Measurements from ENCODE around the gene C14orf180. TPM values are rescaled to one million over a fixed set of nuclear protein-coding genes. Genes with fewer than 3 reads are reported as not detected.
"Not testable (repeated sequence)": the region's sequence is repeated elsewhere in the genome, so short reads cannot be mapped to it uniquely, and the experiment has no call there.

The C14orf180 gene
- total RNA-seq, 2 donors from 2014 or later: not detected

DNA sequence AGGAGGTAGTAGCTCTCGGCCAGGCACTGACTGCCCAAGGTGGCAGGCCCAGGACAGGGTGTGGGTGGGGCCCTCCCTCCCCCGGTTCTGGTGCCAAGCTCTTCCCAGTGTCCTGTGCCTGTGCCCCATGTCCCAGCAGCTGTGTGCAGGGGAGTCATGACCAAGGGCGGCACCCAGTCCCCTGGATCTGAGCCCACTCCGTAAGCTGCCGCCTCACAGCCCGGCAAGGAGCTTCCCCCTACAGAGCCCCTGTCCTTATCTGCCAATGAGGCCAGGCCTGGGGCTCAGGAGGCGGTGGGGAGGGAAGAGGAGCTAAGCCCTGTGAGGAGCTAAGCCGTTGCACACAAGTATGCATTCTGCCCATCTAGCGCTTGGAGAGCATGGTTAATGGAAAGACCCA, 5.6 kb upstream of the C14orf180 start:
- ATAC-seq (no peak), DNase-seq (no peak)
- Mint-ChIP-seq H3K27ac (no peak overlapping the region), H3K36me3 (ENCODE audit: low read depth) (no peaks in the 10 kb centered on the region), H3K27me3 (peaks cover 25% of the 10 kb centered on the region), H3K4me1 (no peaks in the 10 kb centered on the region), H3K4me3 (no peak overlapping the region)
- H3K9me3 ChIP-seq (ENCODE audit: control insufficient read depth, low read length, poor library complexity, severe bottlenecking): no peaks in the 10 kb centered on the region

- Mint-ChIP-seq H3K4me3 (no peak overlapping the region), H3K27ac (no peak overlapping the region), H3K27me3 (peaks cover 19% of the 10 kb centered on the region), H3K4me1 (no peaks in the 10 kb centered on the region), H3K36me3 (ENCODE audit: low read depth) (no peaks in the 10 kb centered on the region)
- DNase-seq (no peak), ATAC-seq (no peak)
- no peaks in the 10 kb centered on the region for H3K9me3 ChIP-seq (ENCODE audit: control insufficient read depth, low read length, poor library complexity, severe bottlenecking)
Observed at GRCh38 chr14:104574536-104574935, 5.0 kb upstream of the C14orf180 start.

DNA sequence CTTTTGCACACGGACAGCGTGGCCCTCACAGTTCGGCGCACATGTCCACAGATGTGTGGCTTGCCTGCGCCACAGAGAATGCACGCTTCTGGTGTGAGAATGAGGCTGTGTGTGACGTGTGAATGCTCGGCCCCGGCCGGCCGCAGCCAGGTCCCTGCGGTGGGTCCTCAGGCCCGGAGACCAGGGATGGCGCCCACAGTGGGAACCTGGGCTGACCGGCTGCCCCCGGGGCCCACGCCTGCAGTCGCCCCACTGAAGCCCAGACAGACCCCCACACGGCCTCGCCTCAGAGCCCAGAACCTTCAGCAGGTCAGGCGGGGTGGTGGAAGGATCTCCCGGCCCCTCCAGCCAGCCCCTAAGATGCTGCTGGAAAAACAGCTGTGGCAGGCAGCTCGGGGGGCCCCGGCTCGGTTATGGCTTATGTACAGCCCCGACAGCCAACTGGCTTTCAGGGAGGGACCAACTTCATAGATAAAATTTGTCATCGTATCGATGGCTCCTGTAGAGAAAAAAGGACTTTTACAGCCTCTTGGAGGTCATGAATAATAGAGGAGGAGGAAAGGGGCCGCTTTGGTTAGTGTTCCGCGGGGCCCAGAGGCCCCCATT, 4.5 kb upstream of the C14orf180 start:
- no peak overlapping the region for H3K27ac Mint-ChIP-seq
- H3K27me3 Mint-ChIP-seq: peaks cover 13% of the 10 kb centered on the region
- no peaks in the 10 kb centered on the region for H3K4me1 Mint-ChIP-seq
- no peak for DNase-seq
- H3K9me3 ChIP-seq (ENCODE audit: control insufficient read depth, low read length, poor library complexity, severe bottlenecking): no peaks in the 10 kb centered on the region
- ATAC-seq: no peak
- no peaks in the 10 kb centered on the region for H3K36me3 Mint-ChIP-seq (ENCODE audit: low read depth)
- no peak overlapping the region for H3K4me3 Mint-ChIP-seq

GRCh38 chr14:104576232-104576969, 3.2 kb upstream of the C14orf180 start:
- no peak for DNase-seq

GRCh38 chr14:104576970-104577332, 2.6 kb upstream of the C14orf180 start:
- ATAC-seq (no peak), DNase-seq (no peak)
- H3K9me3 ChIP-seq (ENCODE audit: control insufficient read depth, low read length, poor library complexity, severe bottlenecking): no peaks in the 10 kb centered on the region
- Mint-ChIP-seq H3K4me3 (no peak overlapping the region), H3K4me1 (no peaks in the 10 kb centered on the region), H3K27me3 (peaks cover 20% of the 10 kb centered on the region), H3K27ac (no peak overlapping the region), H3K36me3 (ENCODE audit: low read depth) (no peaks in the 10 kb centered on the region)

More at GRCh38 chr14:104576232-104576969, 3.2 kb upstream of the C14orf180 start:
- Mint-ChIP-seq H3K27ac (no peak overlapping the region), H3K4me1 (no peaks in the 10 kb centered on the region), H3K4me3 (no peak overlapping the region), H3K27me3 (peaks cover 16% of the 10 kb centered on the region), H3K36me3 (ENCODE audit: low read depth) (no peaks in the 10 kb centered on the region)
- H3K9me3 ChIP-seq (ENCODE audit: control insufficient read depth, low read length, poor library complexity, severe bottlenecking): no peaks in the 10 kb centered on the region
- ATAC-seq: no peak

DNA sequence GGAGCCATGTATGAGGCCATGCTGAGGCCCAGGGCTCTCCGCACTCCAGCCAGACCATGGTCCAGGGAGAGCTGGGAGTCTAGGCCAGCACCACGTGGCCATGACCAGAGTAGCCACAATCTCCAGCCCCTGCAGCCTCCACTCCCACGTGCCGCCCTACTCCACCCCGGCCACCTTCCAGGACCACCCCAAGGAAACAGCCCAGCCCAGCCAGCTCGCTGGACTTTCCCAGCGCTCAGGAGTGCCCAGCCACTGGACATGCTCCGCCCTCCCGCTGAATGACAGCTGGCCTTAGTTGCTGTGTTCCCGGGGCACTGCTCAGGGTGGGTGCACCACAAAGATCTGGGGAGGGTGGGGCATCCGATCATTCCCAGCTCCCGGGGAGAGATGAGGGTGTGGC, 2.1 kb upstream of the C14orf180 start:
- no peaks in the 10 kb centered on the region for H3K36me3 Mint-ChIP-seq (ENCODE audit: low read depth)
- no peak for ATAC-seq
- no peak for DNase-seq
- peaks cover 20% of the 10 kb centered on the region for H3K27me3 Mint-ChIP-seq
- no peak overlapping the region for H3K4me3 Mint-ChIP-seq
- no peaks in the 10 kb centered on the region for H3K9me3 ChIP-seq (ENCODE audit: control insufficient read depth, low read length, poor library complexity, severe bottlenecking)
- no peaks in the 10 kb centered on the region for H3K4me1 Mint-ChIP-seq
- H3K27ac Mint-ChIP-seq: no peak overlapping the region

DNA sequence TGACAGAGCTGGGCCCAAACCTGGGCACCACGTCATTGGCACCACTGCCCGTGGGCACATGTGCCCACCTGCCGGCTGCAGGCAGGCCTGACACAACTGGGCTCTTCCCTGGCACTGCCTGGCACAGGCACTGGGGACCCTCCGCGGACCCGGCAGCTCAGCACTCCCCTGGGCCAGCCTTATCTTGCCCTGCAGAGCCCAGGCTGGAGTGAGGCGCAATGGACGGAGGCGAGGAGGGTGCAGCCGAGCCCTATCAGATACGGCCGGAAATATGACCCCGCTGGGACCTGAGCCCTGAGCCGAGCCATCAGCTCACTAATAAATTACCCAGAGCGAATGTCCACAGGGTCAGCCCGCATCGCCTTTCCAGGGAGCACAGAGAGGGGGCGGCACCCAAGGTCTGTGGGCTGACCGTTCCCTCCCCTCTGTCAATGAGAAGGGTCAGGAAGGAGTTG, 1.7 kb upstream of the C14orf180 start:
- DNase-seq: no peak
- Mint-ChIP-seq H3K4me1 (no peaks in the 10 kb centered on the region), H3K27ac (no peak overlapping the region), H3K36me3 (ENCODE audit: low read depth) (no peaks in the 10 kb centered on the region), H3K4me3 (no peak overlapping the region), H3K27me3 (peaks cover 20% of the 10 kb centered on the region)
- no peaks in the 10 kb centered on the region for H3K9me3 ChIP-seq (ENCODE audit: control insufficient read depth, low read length, poor library complexity, severe bottlenecking)
- no peak for ATAC-seq

DNA sequence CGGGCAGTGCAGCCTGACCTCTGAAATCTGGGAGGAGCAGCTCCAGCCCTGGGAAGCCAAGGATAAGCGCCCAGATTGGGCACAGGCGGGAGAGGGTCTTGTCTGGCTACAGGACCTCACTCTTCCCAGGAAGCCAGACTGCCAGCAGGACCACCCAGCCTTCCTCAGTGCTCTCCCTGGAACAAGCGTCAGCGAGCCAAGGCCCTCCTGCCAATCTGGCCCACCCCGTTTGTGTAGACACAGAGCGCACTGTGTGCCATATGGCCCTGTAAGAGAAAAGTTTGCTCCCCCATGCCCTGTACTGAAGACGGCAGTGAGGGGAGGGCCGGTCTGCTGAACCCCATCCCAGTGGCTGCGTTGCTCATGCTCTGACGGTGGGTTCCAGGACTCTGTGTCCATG, 1.2 kb upstream of the C14orf180 start:
- Mint-ChIP-seq H3K27me3 (peaks cover 21% of the 10 kb centered on the region), H3K4me3 (no peak overlapping the region), H3K27ac (no peak overlapping the region), H3K36me3 (ENCODE audit: low read depth) (no peaks in the 10 kb centered on the region), H3K4me1 (no peaks in the 10 kb centered on the region)
- ATAC-seq (no peak), DNase-seq (no peak)
- H3K9me3 ChIP-seq (ENCODE audit: control insufficient read depth, low read length, poor library complexity, severe bottlenecking): no peaks in the 10 kb centered on the region

DNA sequence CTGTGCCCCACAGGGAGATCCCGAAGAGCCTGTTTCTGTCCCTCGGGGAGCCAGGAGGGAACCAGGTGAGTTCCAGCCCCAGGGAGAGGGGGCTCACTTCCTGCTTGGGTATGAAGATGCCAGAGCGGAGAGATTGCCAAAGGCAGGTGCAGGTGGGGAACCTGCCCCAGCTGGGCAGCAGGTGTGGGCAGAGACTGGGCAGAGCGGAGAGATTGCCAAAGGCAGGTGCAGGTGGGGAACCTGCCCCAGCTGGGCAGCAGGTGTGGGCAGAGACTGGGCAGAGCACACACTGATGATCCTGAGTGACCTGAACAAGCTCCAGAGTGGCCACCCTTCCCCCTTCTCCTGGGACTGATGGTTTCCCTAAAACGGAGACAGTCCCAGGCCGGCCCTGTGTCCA, 375 bp downstream of the C14orf180 start:
- not testable (repeated sequence) for H3K27ac Mint-ChIP-seq; H3K4me3 Mint-ChIP-seq; ATAC-seq; DNase-seq; H3K36me3 Mint-ChIP-seq (ENCODE audit: low read depth); H3K9me3 ChIP-seq (ENCODE audit: control insufficient read depth, low read length, poor library complexity, severe bottlenecking); H3K4me1 Mint-ChIP-seq
- peaks cover 28% of the 10 kb centered on the region for H3K27me3 Mint-ChIP-seq

DNA sequence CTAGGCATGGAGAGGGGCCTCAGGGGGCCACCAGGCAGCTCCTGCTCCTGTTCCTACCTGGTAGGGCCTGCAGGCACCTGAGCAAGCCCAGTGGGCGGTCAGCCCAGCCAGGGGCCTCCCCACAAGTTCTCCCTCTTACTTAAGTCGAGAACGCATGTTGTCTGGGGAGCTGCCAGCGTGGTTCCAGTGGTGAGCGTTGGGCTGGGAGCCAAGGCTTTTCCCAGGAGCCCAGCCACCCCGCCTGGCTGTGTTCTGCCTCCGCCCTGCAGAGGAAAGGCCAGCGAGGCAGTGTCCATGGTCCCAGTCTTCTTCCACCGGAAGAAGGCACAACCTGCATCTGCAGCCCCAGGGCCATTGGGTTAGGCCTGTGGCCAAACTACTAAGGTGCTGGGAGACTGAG, 1.4 kb downstream of the C14orf180 start:
- no peak for DNase-seq
- Mint-ChIP-seq H3K36me3 (ENCODE audit: low read depth) (peaks cover 2% of the 10 kb centered on the region), H3K4me3 (no peak overlapping the region), H3K27ac (no peak overlapping the region), H3K4me1 (peaks cover 3% of the 10 kb centered on the region), H3K27me3 (peaks cover 26% of the 10 kb centered on the region)
- no peak for ATAC-seq
- H3K9me3 ChIP-seq (ENCODE audit: control insufficient read depth, low read length, poor library complexity, severe bottlenecking): no peaks in the 10 kb centered on the region

DNA sequence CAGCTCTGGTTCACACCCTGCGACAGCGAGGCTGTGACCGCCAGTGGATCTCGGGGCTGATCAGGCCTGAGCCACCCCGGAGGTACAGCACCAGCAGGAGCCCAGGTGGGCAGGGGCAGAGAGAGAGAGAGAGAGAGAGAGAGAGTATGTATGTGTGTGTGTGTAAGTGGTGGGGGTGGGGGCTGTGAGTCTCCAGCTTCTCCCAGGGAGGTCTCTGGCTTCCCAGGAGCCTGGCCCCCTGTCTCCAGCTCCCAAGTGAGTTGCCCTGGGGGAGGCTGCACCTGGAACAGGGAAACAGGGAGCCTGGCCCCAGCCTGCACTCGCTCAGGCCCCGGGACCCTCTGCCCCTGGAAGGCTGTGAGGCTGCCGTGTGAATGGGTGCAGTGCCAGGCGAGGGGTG, 2.0 kb downstream of the C14orf180 start:
- Mint-ChIP-seq H3K4me3 (no peak overlapping the region), H3K27me3 (peaks cover 26% of the 10 kb centered on the region), H3K36me3 (ENCODE audit: low read depth) (peaks cover 2% of the 10 kb centered on the region), H3K4me1 (peaks cover 3% of the 10 kb centered on the region), H3K27ac (no peak overlapping the region)
- H3K9me3 ChIP-seq (ENCODE audit: control insufficient read depth, low read length, poor library complexity, severe bottlenecking): no peaks in the 10 kb centered on the region
- no peak for ATAC-seq
- no peak for DNase-seq

- Mint-ChIP-seq H3K4me1 (peaks cover 3% of the 10 kb centered on the region), H3K36me3 (ENCODE audit: low read depth) (peaks cover 2% of the 10 kb centered on the region), H3K4me3 (no peak overlapping the region)
Observed at GRCh38 chr14:104582005-104582404, 2.4 kb downstream of the C14orf180 start.

GRCh38 chr14:104582662-104583061, 3.1 kb downstream of the C14orf180 start:
- Mint-ChIP-seq H3K4me3 (no peak overlapping the region), H3K36me3 (ENCODE audit: low read depth) (peaks cover 2% of the 10 kb centered on the region), H3K27me3 (peaks cover 26% of the 10 kb centered on the region), H3K27ac (no peak overlapping the region), H3K4me1 (peaks cover 3% of the 10 kb centered on the region)
- DNase-seq: no peak
- no peaks in the 10 kb centered on the region for H3K9me3 ChIP-seq (ENCODE audit: control insufficient read depth, low read length, poor library complexity, severe bottlenecking)
- ATAC-seq: no peak

More at GRCh38 chr14:104582005-104582404, 2.4 kb downstream of the C14orf180 start:
- DNase-seq (no peak), ATAC-seq (no peak)
- Mint-ChIP-seq H3K27me3 (peaks cover 26% of the 10 kb centered on the region), H3K27ac (no peak overlapping the region)
- H3K9me3 ChIP-seq (ENCODE audit: control insufficient read depth, low read length, poor library complexity, severe bottlenecking): no peaks in the 10 kb centered on the region

Measured in T-helper 17 cell (primary cell).